Effector memory CD4-positive, alpha-beta T cell (primary cell): ENCODE results near the gene PNLIPRP2.

Experiments used
- DNase-seq, 3 donors: peaks; one replicate each; pipeline ENCODE4 v3.0.0-alpha.2; 2020
- H3K27ac ChIP-seq: 2 replicates; pipeline ENCODE4 v1.7.0; 2013; ENCODE audit warnings: mild to moderate bottlenecking, low read length, moderate library complexity; ENCODE audit not compliant: insufficient read depth, poor library complexity, severe bottlenecking
- H3K27me3 ChIP-seq: replicated peaks from 2 replicates; pipeline ENCODE4 v1.7.0; 2013; ENCODE audit warnings: mild to moderate bottlenecking, low read length; ENCODE audit not compliant: insufficient read depth, control insufficient read depth, poor library complexity, severe bottlenecking
- H3K36me3 ChIP-seq: 2 replicates; pipeline ENCODE4 v1.7.0; 2013; ENCODE audit warnings: mild to moderate bottlenecking, low read length, moderate library complexity; ENCODE audit not compliant: control insufficient read depth, insufficient read depth
- H3K4me1 ChIP-seq: 2 replicates; pipeline ENCODE4 v1.7.0; 2013; ENCODE audit warnings: low read length, mild to moderate bottlenecking; ENCODE audit not compliant: control insufficient read depth, insufficient read depth, poor library complexity, severe bottlenecking
- H3K4me3 ChIP-seq: 2 replicates; pipeline ENCODE4 v1.7.0; 2013; ENCODE audit warnings: low read length, low read depth, mild to moderate bottlenecking; ENCODE audit not compliant: insufficient read depth, poor library complexity, severe bottlenecking
- H3K9me3 ChIP-seq: 2 replicates; pipeline ENCODE4 v1.7.0; 2013; ENCODE audit warnings: mild to moderate bottlenecking, low read length, moderate library complexity; ENCODE audit not compliant: control insufficient read depth

Gene PNLIPRP2

GRCh38 chr10:116653885-116654284 lies 33.1 kb downstream of the PNLIPRP2 start:
- Histone ChIP-seq H3K4me1 (no peaks in the 10 kb centered on the region), H3K4me3 (no peak overlapping the region), H3K27me3 (no peaks in the 10 kb centered on the region), H3K9me3 (no peaks in the 10 kb centered on the region), H3K27ac (no peak overlapping the region), H3K36me3 (no peaks in the 10 kb centered on the region)
- DNase-seq, result no peak

GRCh38 chr10:116654816-116655215 lies 34.1 kb downstream of the PNLIPRP2 start:
- no peak for DNase-seq
- no peak overlapping the region for H3K4me3 ChIP-seq
- H3K4me1 ChIP-seq, result no peaks in the 10 kb centered on the region
- no peaks in the 10 kb centered on the region for H3K36me3 ChIP-seq
- no peak overlapping the region for H3K27ac ChIP-seq
- no peaks in the 10 kb centered on the region for H3K27me3 ChIP-seq
- H3K9me3 ChIP-seq, result no peaks in the 10 kb centered on the region

GRCh38 chr10:116655568-116655967 lies 34.8 kb downstream of the PNLIPRP2 start:
- H3K9me3 ChIP-seq, result no peaks in the 10 kb centered on the region
- H3K27me3 ChIP-seq, result no peaks in the 10 kb centered on the region
- no peaks in the 10 kb centered on the region for H3K36me3 ChIP-seq
- no peak overlapping the region for H3K27ac ChIP-seq
- no peaks in the 10 kb centered on the region for H3K4me1 ChIP-seq
- H3K4me3 ChIP-seq, result no peak overlapping the region
- DNase-seq, result no peak

- H3K4me3 ChIP-seq, result no peak overlapping the region
- no peak for DNase-seq
- no peaks in the 10 kb centered on the region for H3K4me1 ChIP-seq
- no peaks in the 10 kb centered on the region for H3K27me3 ChIP-seq
- no peaks in the 10 kb centered on the region for H3K9me3 ChIP-seq
- H3K36me3 ChIP-seq, result no peaks in the 10 kb centered on the region
- no peak overlapping the region for H3K27ac ChIP-seq
Observed at GRCh38 chr10:116656044-116656443, 35.3 kb downstream of the PNLIPRP2 start.

GRCh38 chr10:116657863-116658551 lies 37.3 kb downstream of the PNLIPRP2 start:
- no peak for DNase-seq
- H3K4me3 ChIP-seq, result no peak overlapping the region
- H3K36me3 ChIP-seq, result no peaks in the 10 kb centered on the region
- H3K9me3 ChIP-seq, result no peaks in the 10 kb centered on the region
- no peaks in the 10 kb centered on the region for H3K4me1 ChIP-seq
- H3K27ac ChIP-seq, result no peak overlapping the region
- H3K27me3 ChIP-seq, result no peaks in the 10 kb centered on the region

GRCh38 chr10:116659049-116659670 lies 38.4 kb downstream of the PNLIPRP2 start:
- Histone ChIP-seq H3K4me3 (no peak overlapping the region), H3K27me3 (no peaks in the 10 kb centered on the region), H3K9me3 (no peaks in the 10 kb centered on the region), H3K27ac (no peak overlapping the region), H3K4me1 (no peaks in the 10 kb centered on the region), H3K36me3 (no peaks in the 10 kb centered on the region)
- no peak for DNase-seq

- no peak for DNase-seq
- no peak overlapping the region for H3K27ac ChIP-seq
- no peak overlapping the region for H3K4me3 ChIP-seq
- no peaks in the 10 kb centered on the region for H3K4me1 ChIP-seq
- no peaks in the 10 kb centered on the region for H3K36me3 ChIP-seq
- no peaks in the 10 kb centered on the region for H3K9me3 ChIP-seq
- no peaks in the 10 kb centered on the region for H3K27me3 ChIP-seq
Observed at GRCh38 chr10:116660860-116661259, 40.1 kb downstream of the PNLIPRP2 start.

- no peaks in the 10 kb centered on the region for H3K36me3 ChIP-seq
- H3K27ac ChIP-seq, result no peak overlapping the region
- no peaks in the 10 kb centered on the region for H3K4me1 ChIP-seq
- no peak overlapping the region for H3K4me3 ChIP-seq
- H3K9me3 ChIP-seq, result no peaks in the 10 kb centered on the region
- no peak for DNase-seq
- no peaks in the 10 kb centered on the region for H3K27me3 ChIP-seq
Observed at GRCh38 chr10:116663342-116663741, 42.6 kb downstream of the PNLIPRP2 start.

- DNase-seq, result no peak
- Histone ChIP-seq H3K27ac (no peak overlapping the region), H3K4me1 (no peaks in the 10 kb centered on the region), H3K4me3 (no peak overlapping the region), H3K36me3 (no peaks in the 10 kb centered on the region), H3K9me3 (no peaks in the 10 kb centered on the region), H3K27me3 (no peaks in the 10 kb centered on the region)
Observed at GRCh38 chr10:116664631-116665030, 43.9 kb downstream of the PNLIPRP2 start.

- DNase-seq, result no peak
- no peaks in the 10 kb centered on the region for H3K9me3 ChIP-seq
- no peaks in the 10 kb centered on the region for H3K36me3 ChIP-seq
- H3K4me1 ChIP-seq, result no peaks in the 10 kb centered on the region
- no peak overlapping the region for H3K27ac ChIP-seq
- peaks cover 2% of the 10 kb centered on the region for H3K27me3 ChIP-seq
- H3K4me3 ChIP-seq, result no peak overlapping the region
Observed at GRCh38 chr10:116665541-116666125, 44.9 kb downstream of the PNLIPRP2 start.
